Activated T-cell treated with anti-CD3 and anti-CD28 coated beads, Interleukin-2, amount 50 U/mL, for 72 hours (primary cell): ENCODE data around the gene IL12B. TPM values are rescaled to one million over a fixed set of nuclear protein-coding genes. Genes with fewer than 3 reads are reported as not detected.
A peak's percentile ranks its signal among the peaks of the same experiment; 100 is the strongest.
"Not testable (repeated sequence)": the region's sequence is repeated elsewhere in the genome, so short reads cannot be mapped to it uniquely, and the experiment has no call there.

Experiments
- ATAC-seq, 2 donors: fragments of 150-1000 bp; cut with Tn5 transposase; replicated peaks in 1 of 2; 2 replicates each; pipeline ENCODE4 v1.10.0; 2021; ENCODE audit warnings: moderate library complexity in 2 of 2, mild to moderate bottlenecking in 1 of 2
- DNase-seq, 2 donors: peaks; one replicate each; pipeline ENCODE4 v3.0.0; 2021 to 2022; ENCODE audit warnings: mixed read lengths in 1 of 2
- H3K27ac Mint-ChIP-seq: one replicate; pipeline ENCODE4 v1.8.0; 2022; ENCODE audit warnings: mild to moderate bottlenecking, moderate library complexity, mixed read lengths
- H3K27me3 Mint-ChIP-seq: one replicate; pipeline ENCODE4 v1.8.0; 2022; ENCODE audit warnings: low read depth, mixed read lengths
- H3K36me3 Mint-ChIP-seq, 2 donors: one replicate each; pipeline ENCODE4 v1.8.0; 2022; ENCODE audit warnings: mixed read lengths in 2 of 2, mild to moderate bottlenecking in 1 of 2; ENCODE audit not compliant: insufficient read depth in 2 of 2
- H3K4me1 Mint-ChIP-seq: one replicate; pipeline ENCODE4 v1.8.0; 2022; ENCODE audit warnings: low read depth, mixed read lengths
- H3K4me3 Mint-ChIP-seq, 2 donors: one replicate each; pipeline ENCODE4 v1.8.0; 2022; ENCODE audit warnings: mild to moderate bottlenecking in 2 of 2, mixed read lengths in 2 of 2, moderate library complexity in 2 of 2
- H3K9me3 Mint-ChIP-seq, 2 donors: one replicate each; pipeline ENCODE4 v1.8.0; 2022; ENCODE audit warnings: mixed read lengths in 2 of 2
- total RNA-seq, 2 donors: library from RNA; stranded (reverse); gene quantifications; one replicate each; pipeline ENCODE4 v1.2.3, GENCODE V29; 2022

IL12B gene
- total RNA-seq, 2 donors from 2014 or later, result not detected

GRCh38 chr5:159301929-159302860 is 28.1 kb downstream of the IL12B start:
- ATAC-seq, DNase-seq, H3K27me3 Mint-ChIP-seq, H3K27ac Mint-ChIP-seq, H3K4me3 Mint-ChIP-seq, H3K4me1 Mint-ChIP-seq: not testable (repeated sequence)
- Mint-ChIP-seq H3K9me3 (peaks cover 14 to 16% of the 10 kb centered on the region in 2 donors), H3K36me3 (peaks cover 14 to 15% of the 10 kb centered on the region in 2 donors)

DNA sequence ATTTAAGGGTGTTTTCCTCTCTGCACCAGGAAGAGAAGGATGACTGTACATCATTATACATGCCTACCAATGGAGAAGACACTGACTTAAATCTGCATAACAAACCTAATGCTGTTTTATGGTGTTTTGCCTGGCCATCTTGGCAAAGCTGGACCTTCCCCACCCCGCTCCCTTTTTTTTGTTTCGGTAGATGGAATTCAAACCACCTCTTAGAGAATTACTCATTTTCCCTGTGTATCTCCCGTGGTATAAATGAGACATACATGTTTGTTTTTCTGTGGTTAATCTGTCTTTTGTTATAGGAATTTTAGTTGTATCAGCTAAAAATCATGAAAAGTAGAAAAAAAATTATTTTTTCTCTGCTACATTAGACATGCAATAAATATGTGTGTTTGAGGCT is 28.8 kb downstream of the IL12B start:
- DNase-seq, result no peak
- no peak overlapping the region for H3K27ac Mint-ChIP-seq
- no peak overlapping the region for H3K4me3 Mint-ChIP-seq
- peaks cover 14 to 19% of the 10 kb centered on the region in 2 donors for H3K36me3 Mint-ChIP-seq
- ATAC-seq, result no peak
- H3K4me1 Mint-ChIP-seq, result no peaks in the 10 kb centered on the region
- no peaks in the 10 kb centered on the region for H3K27me3 Mint-ChIP-seq
- peaks cover 14 to 18% of the 10 kb centered on the region in 2 donors for H3K9me3 Mint-ChIP-seq

DNA sequence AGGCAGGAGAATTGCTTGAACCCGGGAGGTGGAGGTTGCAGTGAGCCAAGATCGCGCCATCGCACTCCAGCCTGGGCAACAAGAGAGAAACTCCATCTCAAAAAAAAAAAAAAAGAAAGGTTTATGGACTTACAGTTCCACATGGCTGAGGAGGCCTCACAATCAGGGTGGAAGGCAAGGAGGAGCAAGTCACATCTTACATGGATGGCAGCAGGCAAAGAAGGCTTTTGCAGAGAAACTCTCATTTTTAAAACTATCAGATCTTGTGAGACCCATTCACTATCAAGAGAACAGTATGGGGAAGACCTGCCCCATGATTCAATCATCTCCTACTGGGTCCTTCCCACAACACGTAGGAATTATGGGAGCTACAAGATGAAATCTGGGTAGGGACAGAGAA is 33.0 kb downstream of the IL12B start:
- not testable (repeated sequence) for H3K27me3 Mint-ChIP-seq, ATAC-seq, DNase-seq, H3K4me3 Mint-ChIP-seq, H3K4me1 Mint-ChIP-seq, H3K27ac Mint-ChIP-seq
- Mint-ChIP-seq H3K36me3 (peaks cover 8 to 16% of the 10 kb centered on the region in 2 donors), H3K9me3 (peaks cover 11 to 14% of the 10 kb centered on the region in 2 donors)

DNA sequence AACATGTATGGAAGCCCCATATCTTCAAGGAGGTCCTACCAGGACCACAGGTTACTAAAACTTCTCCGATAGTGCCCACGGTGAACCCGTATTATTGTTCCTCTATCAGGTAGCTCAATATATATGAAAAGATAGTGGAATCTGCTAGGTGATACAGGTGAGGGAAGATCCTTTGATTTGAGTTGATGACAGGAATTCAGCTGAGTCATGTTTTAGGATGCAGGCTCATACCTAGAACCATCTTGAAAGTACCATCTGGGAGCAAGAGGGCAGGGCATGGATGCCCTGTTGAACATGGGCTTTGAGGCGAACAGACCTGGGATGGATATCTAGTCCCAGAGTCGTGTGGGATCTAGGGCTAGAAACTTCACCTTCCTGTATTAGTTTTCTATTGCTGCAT is 35.4 kb downstream of the IL12B start:
- DNase-seq, result no peak
- Mint-ChIP-seq H3K27ac (no peak overlapping the region), H3K4me3 (no peak overlapping the region), H3K4me1 (no peaks in the 10 kb centered on the region), H3K9me3 (peaks cover 5 to 7% of the 10 kb centered on the region in 2 donors), H3K36me3 (peaks cover 6 to 8% of the 10 kb centered on the region in 2 donors), H3K27me3 (no peaks in the 10 kb centered on the region)
- ATAC-seq, result no peak

GRCh38 chr5:159290741-159291140 is 39.5 kb downstream of the IL12B start:
- DNase-seq, result no peak
- H3K27me3 Mint-ChIP-seq, result no peaks in the 10 kb centered on the region
- H3K36me3 Mint-ChIP-seq, result peaks cover 1 to 2% of the 10 kb centered on the region in 2 donors
- H3K4me1 Mint-ChIP-seq, result no peaks in the 10 kb centered on the region
- H3K9me3 Mint-ChIP-seq, result no peaks in the 10 kb centered on the region
- no peak for ATAC-seq
- no peak overlapping the region for H3K27ac Mint-ChIP-seq
- no peak overlapping the region for H3K4me3 Mint-ChIP-seq

DNA sequence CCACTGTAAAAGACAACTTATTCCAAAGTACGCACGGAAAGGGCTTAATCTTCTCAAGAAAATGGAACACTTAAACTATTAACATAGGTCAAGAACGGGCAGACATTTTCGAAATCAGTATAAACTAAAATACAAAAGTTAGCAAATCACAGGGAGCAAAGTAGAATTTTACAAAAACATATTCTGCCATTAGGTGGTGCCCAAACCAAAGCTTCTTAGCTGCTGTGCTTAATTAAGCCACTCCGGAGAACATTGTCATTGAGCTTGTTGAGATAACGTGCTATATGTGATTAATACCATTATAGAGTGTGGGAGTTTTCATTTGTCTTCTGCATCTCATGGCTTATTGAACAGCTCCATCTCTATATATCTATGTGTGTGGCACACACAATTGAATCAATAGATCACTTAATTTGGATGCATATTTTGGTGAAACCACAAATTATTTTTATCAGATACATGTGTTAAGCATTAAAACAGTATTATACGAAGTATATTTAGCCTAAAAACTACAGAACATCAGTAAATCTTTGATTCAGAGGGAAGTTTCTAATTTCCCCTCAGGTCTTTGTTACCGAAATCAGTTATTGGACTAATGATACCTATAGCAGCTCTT is 43.8 kb downstream of the IL12B start:
- ATAC-seq (peak in 1 of 2 donors; percentile 33), DNase-seq (peak in 1 of 2 donors; percentile 7)
- H3K4me1 Mint-ChIP-seq, result no peaks in the 10 kb centered on the region

GRCh38 chr5:159274676-159275075 is 55.6 kb downstream of the IL12B start:
- no peaks in the 10 kb centered on the region for H3K27me3 Mint-ChIP-seq
- H3K4me3 Mint-ChIP-seq, result peak overlapping the region in 1 of 2 donors; percentile 32
- ATAC-seq, result no peak
- H3K9me3 Mint-ChIP-seq, result no peaks in the 10 kb centered on the region
- peaks cover 14% of the 10 kb centered on the region for H3K4me1 Mint-ChIP-seq
- no peak for DNase-seq
- peak overlapping the region; percentile 57 for H3K27ac Mint-ChIP-seq
- H3K36me3 Mint-ChIP-seq, result peaks cover 2 to 25% of the 10 kb centered on the region in 2 donors

More for the DNA sequence above, 43.8 kb downstream of the IL12B start:
- Mint-ChIP-seq H3K4me3 (no peak overlapping the region), H3K9me3 (no peaks in the 10 kb centered on the region), H3K27me3 (no peaks in the 10 kb centered on the region), H3K36me3 (peaks cover under 1 to 2% of the 10 kb centered on the region in 2 donors), H3K27ac (no peak overlapping the region)

DNA sequence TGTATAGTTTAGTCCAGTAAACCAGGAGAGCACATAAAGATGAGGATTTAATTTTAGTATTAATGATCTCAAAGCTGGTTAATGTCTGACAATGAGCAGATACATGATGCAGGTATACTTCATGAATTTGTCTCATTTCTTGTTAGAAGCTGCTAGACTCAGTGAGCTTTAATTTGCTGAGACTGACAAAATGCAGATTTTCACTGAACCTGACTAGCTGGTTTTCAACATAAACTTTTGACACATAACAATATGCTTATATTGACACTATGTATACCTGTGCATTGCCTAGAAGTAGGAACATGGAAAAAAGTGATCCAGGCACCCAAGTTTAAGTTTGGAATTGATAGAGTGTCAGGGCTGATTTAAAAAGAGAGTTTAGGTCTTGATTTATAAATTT is 56.4 kb downstream of the IL12B start:
- H3K27ac Mint-ChIP-seq, result no peak overlapping the region
- H3K36me3 Mint-ChIP-seq, result peaks cover 2 to 24% of the 10 kb centered on the region in 2 donors
- no peak overlapping the region for H3K4me3 Mint-ChIP-seq
- H3K4me1 Mint-ChIP-seq, result peaks cover 21% of the 10 kb centered on the region
- ATAC-seq, result no peak
- H3K9me3 Mint-ChIP-seq, result no peaks in the 10 kb centered on the region
- no peak for DNase-seq
- no peaks in the 10 kb centered on the region for H3K27me3 Mint-ChIP-seq

DNA sequence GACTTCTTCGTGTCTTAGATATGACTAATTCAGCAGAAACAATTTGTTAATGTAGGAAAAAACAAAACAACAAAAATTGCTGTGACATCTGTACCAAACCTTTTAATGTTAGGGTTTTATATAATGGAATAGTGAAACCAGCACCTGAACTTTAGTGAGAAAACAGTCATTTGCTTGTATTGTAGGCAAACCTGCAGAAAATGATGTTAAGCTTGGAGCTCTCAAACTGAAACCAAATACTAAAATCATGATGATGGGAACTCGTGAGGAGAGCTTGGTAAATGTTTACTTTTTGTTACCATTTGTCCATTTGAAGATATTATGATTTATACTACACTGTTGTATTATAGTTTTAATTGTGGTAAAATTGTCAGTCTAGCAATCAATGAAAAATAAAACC is 60.6 kb downstream of the IL12B start:
- Mint-ChIP-seq H3K9me3 (peaks cover 3 to 8% of the 10 kb centered on the region in 2 donors), H3K27ac (peak overlapping the region; percentile 19), H3K27me3 (no peaks in the 10 kb centered on the region), H3K36me3 (peaks cover 10 to 34% of the 10 kb centered on the region in 2 donors), H3K4me3 (peak overlapping the region in 1 of 2 donors; percentile 67), H3K4me1 (peaks cover 35% of the 10 kb centered on the region)
- ATAC-seq, result no peak
- DNase-seq, result no peak

DNA sequence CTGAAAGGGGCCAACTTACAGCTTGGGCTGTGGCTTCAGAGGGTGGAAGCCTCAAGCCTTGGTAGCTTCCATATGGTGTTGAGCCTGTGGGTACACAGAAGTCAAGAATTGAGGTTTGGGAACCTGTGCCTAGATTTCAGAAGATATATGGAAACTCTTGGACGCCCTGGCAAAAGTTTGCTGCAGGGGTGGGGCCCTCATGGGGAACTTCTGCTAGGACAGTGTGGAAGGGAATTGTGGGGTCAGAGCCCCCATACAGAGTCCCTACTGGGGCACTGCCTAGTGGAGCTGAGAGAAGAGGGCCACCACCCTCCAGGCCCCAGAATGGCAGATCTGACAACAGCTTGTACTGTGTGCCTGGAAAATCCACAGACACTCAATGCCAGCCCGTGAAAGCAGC is 63.5 kb downstream of the IL12B start:
- peaks cover 55% of the 10 kb centered on the region for H3K4me1 Mint-ChIP-seq
- ATAC-seq, DNase-seq, H3K9me3 Mint-ChIP-seq, H3K4me3 Mint-ChIP-seq, H3K27ac Mint-ChIP-seq, H3K27me3 Mint-ChIP-seq: not testable (repeated sequence)
- H3K36me3 Mint-ChIP-seq, result peaks cover 13 to 36% of the 10 kb centered on the region in 2 donors

Other genes with a start within 250 kb of the IL12B start
- 1 to 10 TPM; 1.3 to 1.4 TPM for gene EBF1, start 230.6 kb downstream of the IL12B start, total RNA-seq
- 100 to 1,000 TPM in 1 of 2 donors, 10 to 100 TPM in 1; 88.7 to 116 TPM for gene RNF145, start 120.9 kb downstream of the IL12B start, total RNA-seq
- 10 to 100 TPM; 40.2 to 42.0 TPM for gene UBLCP1, start 67.2 kb downstream of the IL12B start, total RNA-seq